Esophagus squamous epithelium (tissue), 4 donors: ENCODE results near the gene UBL5.

ENCODE experiments used
- CTCF ChIP-seq, 6 experiments: fragments of 450-650 bp in 4 of 6; fragments of 200-600 bp in 2 of 6; sonication (generic) in 2 of 6; IDR thresholded peaks; one replicate each; pipeline ENCODE4 v1.5.1; 2016 to 2019; ENCODE audit warnings: antibody characterized with exemption in 6 of 6, mild to moderate bottlenecking in 4 of 6, moderate library complexity in 4 of 6
- POLR2A ChIP-seq, 4 donors: fragments of 450-650 bp; IDR thresholded peaks; one replicate each; pipeline ENCODE4 v1.6.1; 2017; ENCODE audit warnings: antibody characterized with exemption in 4 of 4, mild to moderate bottlenecking in 4 of 4, moderate library complexity in 3 of 4

- TF ChIP-seq CTCF (IDR thresholded peaks at IDR 0.05) = no peak
- TF ChIP-seq POLR2A (IDR thresholded peaks at IDR 0.05) = no peak
Observed at GRCh38 chr19:9842834-9843625, 15.3 kb downstream of the UBL5 start.
